Activated CD4-positive, alpha-beta T cell treated with anti-CD3 and anti-CD28 coated beads for 36 hours (primary cell): ENCODE results near the gene LIN37. TPM values are rescaled to one million over a fixed set of nuclear protein-coding genes. Genes with fewer than 3 reads are reported as not detected.
"Not testable (repeated sequence)": the region's sequence is repeated elsewhere in the genome, so short reads cannot be mapped to it uniquely, and the experiment has no call there.

Experiments
- ATAC-seq: fragments of 200-7000 bp; cut with Tn5 transposase; one replicate; pipeline ENCODE4 v1.10.0; 2021; ENCODE audit warnings: mild to moderate bottlenecking, moderate library complexity
- CTCF ChIA-PET: fragments of 350-600 bp; sonication (Branson Sonifier 250); formaldehyde crosslinking; loops from one replicate; lab custom pipeline; 2021; ENCODE audit warnings: antibody characterized with exemption; lab: Charles Lee
- POLR2A ChIA-PET: fragments of 350-600 bp; sonication (Branson Sonifier 250); formaldehyde crosslinking; loops from one replicate; lab custom pipeline; 2021; ENCODE audit warnings: antibody characterized with exemption, inconsistent platforms; lab: Charles Lee
- DNase-seq: peaks from one replicate; pipeline ENCODE4 v3.0.0-alpha.2; 2020
- H3K27ac Mint-ChIP-seq: one replicate; pipeline ENCODE4 v1.8.0; 2021; ENCODE audit warnings: mixed read lengths
- H3K27me3 Mint-ChIP-seq: one replicate; pipeline ENCODE4 v1.8.0; 2021; ENCODE audit warnings: mixed read lengths
- H3K36me3 Mint-ChIP-seq: one replicate; pipeline ENCODE4 v1.8.0; 2021; ENCODE audit warnings: low read depth, mixed read lengths
- H3K4me1 Mint-ChIP-seq: one replicate; pipeline ENCODE4 v1.8.0; 2021; ENCODE audit warnings: mixed read lengths
- H3K4me3 Mint-ChIP-seq: one replicate; pipeline ENCODE4 v1.8.0; 2021; ENCODE audit warnings: mild to moderate bottlenecking, moderate library complexity, mixed read lengths
- H3K9me3 Mint-ChIP-seq: one replicate; pipeline ENCODE4 v1.8.0; 2021; ENCODE audit warnings: low read depth, mixed read lengths
- intact Hi-C, 2 experiments: fragments of 100-400 bp; cut with DNase I in 1 of 2; cut with micrococcal nuclease in 1 of 2; formaldehyde crosslinking; loops; one replicate each; pipeline versions ENCODE4 v1.14.2 to v1.15.1; 2022 to 2024; cut with DNase I, micrococcal nuclease
- total RNA-seq, 2 experiments: library from RNA; stranded (reverse); gene quantifications; one replicate each; pipeline ENCODE4 v1.2.3, GENCODE V29; 2021

The LIN37 gene
- total RNA-seq, 2 experiments from 2014 or later: 8.4 to 12.7 TPM

DNA sequence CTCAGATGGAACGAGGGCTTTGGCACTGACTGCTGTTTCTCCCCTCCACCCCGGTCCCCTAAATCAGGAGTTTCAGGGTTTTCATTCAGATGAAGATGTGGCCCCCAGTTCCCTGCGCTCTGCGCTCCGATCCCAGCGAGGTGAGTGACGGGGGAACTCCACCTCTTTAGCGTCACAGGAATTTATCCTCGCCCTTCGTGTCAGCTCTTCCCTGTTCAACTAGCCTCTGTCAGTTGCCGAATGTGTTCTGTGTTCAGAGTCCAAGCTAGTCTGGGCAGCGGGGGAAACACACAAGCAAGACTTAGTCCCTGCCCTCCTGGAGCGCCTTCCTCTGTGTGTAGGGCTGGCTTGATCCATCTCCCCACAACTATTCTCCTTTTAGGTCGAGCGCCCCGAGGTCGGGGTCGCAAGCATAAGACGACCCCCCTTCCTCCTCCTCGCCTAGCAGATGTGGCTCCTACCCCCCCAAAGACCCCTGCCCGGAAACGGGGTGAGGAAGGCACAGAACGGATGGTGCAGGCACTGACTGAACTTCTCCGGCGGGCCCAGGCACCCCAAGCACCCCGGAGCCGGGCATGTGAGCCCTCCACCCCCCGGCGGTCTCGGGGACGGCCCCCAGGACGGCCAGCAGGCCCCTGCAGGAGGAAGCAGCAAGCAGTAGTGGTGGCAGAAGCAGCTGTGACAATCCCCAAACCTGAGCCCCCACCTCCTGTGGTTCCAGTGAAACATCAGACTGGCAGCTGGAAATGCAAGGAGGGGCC lies 28.8 kb upstream of the LIN37 start:
- peaks cover 63% of the 10 kb centered on the region for H3K36me3 Mint-ChIP-seq
- CTCF ChIA-PET: interaction anchor here (0.5 to 1.5 kb wide), 4 partner anchors 17 to 277 kb away, joined by 3 to 8 read pairs (median 4); no protein-coding TSS in a partner anchor
- intact Hi-C loops: loop anchor here (5.0 to 10.0 kb wide), 2 partner anchors 293 to 395 kb away; partner anchors contain the start of genes ALKBH6 (in 1 of the 2), OVOL3 (in 1 of the 2), POLR2I (in 1 of the 2) and TBCB (in 1 of the 2)

GRCh38 chr19:35720163-35720524 lies 28.2 kb upstream of the LIN37 start:
- POLR2A ChIA-PET: interaction anchor here (0.6 to 0.7 kb wide), 4 partner anchors 10 to 72 kb away, joined by 3 to 5 read pairs (median 4); partner anchors contain the start of gene COX6B1
- CTCF ChIA-PET: interaction anchor here (0.9 kb wide), 1 partner anchor 17 kb away, joined by 6 read pairs; no protein-coding TSS in a partner anchor
- peak overlapping the region; percentile 29 for H3K4me3 Mint-ChIP-seq
- DNase-seq: no peak
- ATAC-seq: no peak
- intact Hi-C loops: no loop called here
- peaks cover 62% of the 10 kb centered on the region for H3K36me3 Mint-ChIP-seq
- no peaks in the 10 kb centered on the region for H3K27me3 Mint-ChIP-seq
- peak overlapping the region; percentile 55 for H3K27ac Mint-ChIP-seq
- H3K9me3 Mint-ChIP-seq: no peaks in the 10 kb centered on the region
- peaks cover 21% of the 10 kb centered on the region for H3K4me1 Mint-ChIP-seq

More for the DNA sequence above, 28.8 kb upstream of the LIN37 start:
- ATAC-seq: no peak
- Mint-ChIP-seq H3K27me3 (no peaks in the 10 kb centered on the region), H3K9me3 (no peaks in the 10 kb centered on the region), H3K4me3 (peak overlapping the region; percentile 88), H3K4me1 (peaks cover 24% of the 10 kb centered on the region), H3K27ac (peak overlapping the region; percentile 92)
- POLR2A ChIA-PET: interaction anchor here (0.6 to 1.5 kb wide), 5 partner anchors 10 to 25 kb away, joined by 3 to 10 read pairs (median 4); partner anchors contain the start of genes IGFLR1 and U2AF1L4
- DNase-seq: no peak

DNA sequence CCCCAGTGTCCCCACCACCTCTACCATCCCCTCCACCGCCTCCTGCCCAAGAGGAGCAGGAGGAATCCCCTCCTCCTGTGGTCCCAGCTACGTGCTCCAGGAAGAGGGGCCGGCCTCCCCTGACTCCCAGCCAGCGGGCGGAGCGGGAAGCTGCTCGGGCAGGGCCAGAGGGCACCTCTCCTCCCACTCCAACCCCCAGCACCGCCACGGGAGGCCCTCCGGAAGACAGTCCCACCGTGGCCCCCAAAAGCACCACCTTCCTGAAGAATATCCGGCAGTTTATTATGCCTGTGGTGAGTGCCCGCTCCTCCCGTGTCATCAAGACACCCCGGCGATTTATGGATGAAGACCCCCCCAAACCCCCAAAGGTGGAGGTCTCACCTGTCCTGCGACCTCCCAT lies 27.7 kb upstream of the LIN37 start:
- ChIA-PET POLR2A (interaction anchor here (0.6 to 0.7 kb wide), 3 partner anchors 19 to 73 kb away, joined by 3 to 5 read pairs (median 4); partner anchors contain the start of gene COX6B1), CTCF (interaction anchor here (0.9 to 1.4 kb wide), 2 partner anchors 16 to 28 kb away, joined by 3 to 6 read pairs; no protein-coding TSS in a partner anchor)
- no peaks in the 10 kb centered on the region for H3K9me3 Mint-ChIP-seq
- intact Hi-C loops: no loop called here
- ATAC-seq (no peak), DNase-seq (no peak)
- H3K4me3 Mint-ChIP-seq: no peak overlapping the region
- peaks cover 61% of the 10 kb centered on the region for H3K36me3 Mint-ChIP-seq
- no peak overlapping the region for H3K27ac Mint-ChIP-seq
- peaks cover 21% of the 10 kb centered on the region for H3K4me1 Mint-ChIP-seq
- H3K27me3 Mint-ChIP-seq: no peaks in the 10 kb centered on the region

GRCh38 chr19:35721374-35721773 lies 27.0 kb upstream of the LIN37 start:
- POLR2A ChIA-PET: no interaction called here
- Mint-ChIP-seq H3K9me3 (no peaks in the 10 kb centered on the region), H3K27me3 (no peaks in the 10 kb centered on the region), H3K4me1 (peaks cover 21% of the 10 kb centered on the region), H3K4me3 (no peak overlapping the region), H3K27ac (no peak overlapping the region), H3K36me3 (peaks cover 61% of the 10 kb centered on the region)
- intact Hi-C loops: no loop called here
- ATAC-seq: no peak
- no peak for DNase-seq
- CTCF ChIA-PET: interaction anchor here (1.0 to 1.4 kb wide), 2 partner anchors 23 to 29 kb away, joined by 3 read pairs; partner anchors contain the start of gene U2AF1L4

DNA sequence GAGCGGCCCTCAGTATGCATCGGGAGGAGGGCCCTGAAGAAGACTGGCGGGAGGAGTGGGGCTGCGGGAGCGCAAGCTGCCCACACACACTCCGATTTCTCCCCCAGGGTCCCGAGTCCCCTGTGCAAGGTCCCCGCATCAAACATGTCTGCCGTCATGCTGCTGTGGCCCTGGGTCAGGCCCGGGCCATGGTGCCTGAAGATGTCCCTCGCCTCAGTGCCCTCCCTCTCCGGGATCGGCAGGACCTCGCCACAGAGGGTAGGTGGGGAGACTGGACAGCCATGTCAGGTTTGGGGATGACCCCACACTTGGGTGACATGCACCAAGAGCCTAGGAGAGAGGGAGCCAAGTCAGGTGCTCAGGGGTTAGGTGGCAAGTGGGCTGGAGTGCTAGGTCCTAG lies 25.9 kb upstream of the LIN37 start:
- H3K4me3 Mint-ChIP-seq: no peak overlapping the region
- H3K27ac Mint-ChIP-seq: no peak overlapping the region
- intact Hi-C loops: no loop called here
- H3K9me3 Mint-ChIP-seq: no peaks in the 10 kb centered on the region
- POLR2A ChIA-PET: no interaction called here
- no peak for DNase-seq
- ATAC-seq: no peak
- no peaks in the 10 kb centered on the region for H3K27me3 Mint-ChIP-seq
- H3K4me1 Mint-ChIP-seq: peaks cover 21% of the 10 kb centered on the region
- H3K36me3 Mint-ChIP-seq: peaks cover 57% of the 10 kb centered on the region
- CTCF ChIA-PET: interaction anchor here (1.0 kb wide), 1 partner anchor 22 kb away, joined by 3 read pairs; the partner anchor contains the start of gene U2AF1L4

DNA sequence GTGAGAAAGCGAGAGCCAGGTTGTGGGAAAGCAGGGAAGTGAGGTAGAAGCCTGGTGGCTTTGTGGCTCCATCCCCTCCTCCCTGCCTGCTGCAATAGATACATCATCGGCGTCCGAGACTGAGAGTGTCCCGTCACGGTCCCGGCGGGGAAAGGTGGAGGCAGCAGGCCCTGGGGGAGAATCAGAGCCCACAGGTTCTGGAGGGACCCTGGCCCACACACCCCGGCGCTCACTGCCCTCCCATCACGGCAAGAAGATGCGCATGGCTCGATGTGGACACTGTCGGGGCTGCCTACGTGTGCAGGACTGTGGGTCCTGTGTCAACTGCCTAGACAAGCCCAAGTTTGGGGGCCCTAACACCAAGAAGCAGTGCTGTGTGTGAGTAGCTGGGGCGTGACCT lies 25.5 kb upstream of the LIN37 start:
- intact Hi-C loops: no loop called here
- POLR2A ChIA-PET: no interaction called here
- CTCF ChIA-PET: interaction anchor here (0.9 kb wide), 1 partner anchor 28 kb away, joined by 6 read pairs; no protein-coding TSS in a partner anchor
- Mint-ChIP-seq H3K4me1 (peaks cover 21% of the 10 kb centered on the region), H3K36me3 (peaks cover 59% of the 10 kb centered on the region), H3K4me3 (no peak overlapping the region), H3K9me3 (no peaks in the 10 kb centered on the region), H3K27ac (no peak overlapping the region), H3K27me3 (no peaks in the 10 kb centered on the region)
- DNase-seq (no peak), ATAC-seq (no peak)

GRCh38 chr19:35723671-35724070 lies 24.7 kb upstream of the LIN37 start:
- Mint-ChIP-seq H3K4me1 (peaks cover 21% of the 10 kb centered on the region), H3K9me3 (no peaks in the 10 kb centered on the region)
- CTCF ChIA-PET: interaction anchor here (0.8 to 1.1 kb wide), 4 partner anchors 13 to 64 kb away, joined by 3 to 6 read pairs (median 3); no protein-coding TSS in a partner anchor

GRCh38 chr19:35724132-35724531 lies 24.2 kb upstream of the LIN37 start:
- H3K36me3 Mint-ChIP-seq: peaks cover 62% of the 10 kb centered on the region
- POLR2A ChIA-PET: interaction anchor here (0.9 to 1.7 kb wide), 2 partner anchors 11 to 16 kb away, joined by 5 to 6 read pairs; no protein-coding TSS in a partner anchor
- H3K4me1 Mint-ChIP-seq: peaks cover 17% of the 10 kb centered on the region
- H3K4me3 Mint-ChIP-seq, H3K27me3 Mint-ChIP-seq, ATAC-seq, intact Hi-C loops, DNase-seq, H3K9me3 Mint-ChIP-seq, H3K27ac Mint-ChIP-seq: not testable (repeated sequence)
- CTCF ChIA-PET: interaction anchor here (0.8 to 1.1 kb wide), 3 partner anchors 13 to 64 kb away, joined by 3 read pairs; no protein-coding TSS in a partner anchor

More at GRCh38 chr19:35723671-35724070, 24.7 kb upstream of the LIN37 start:
- Mint-ChIP-seq H3K27me3 (no peaks in the 10 kb centered on the region), H3K27ac (no peak overlapping the region), H3K4me3 (no peak overlapping the region), H3K36me3 (peaks cover 62% of the 10 kb centered on the region)
- DNase-seq (no peak), ATAC-seq (no peak)
- POLR2A ChIA-PET: interaction anchor here (0.9 to 1.7 kb wide), 2 partner anchors 11 to 17 kb away, joined by 5 to 6 read pairs; no protein-coding TSS in a partner anchor
- intact Hi-C loops: no loop called here

GRCh38 chr19:35724560-35724959 lies 23.8 kb upstream of the LIN37 start:
- intact Hi-C loops: no loop called here
- CTCF ChIA-PET: interaction anchor here (1.1 kb wide), 1 partner anchor 12 kb away, joined by 3 read pairs; no protein-coding TSS in a partner anchor
- no peak for ATAC-seq
- peaks cover 12% of the 10 kb centered on the region for H3K4me1 Mint-ChIP-seq
- peaks cover 62% of the 10 kb centered on the region for H3K36me3 Mint-ChIP-seq
- no peak overlapping the region for H3K4me3 Mint-ChIP-seq
- H3K9me3 Mint-ChIP-seq: no peaks in the 10 kb centered on the region
- no peak for DNase-seq
- POLR2A ChIA-PET: interaction anchor here (1.7 kb wide), 1 partner anchor 16 kb away, joined by 6 read pairs; no protein-coding TSS in a partner anchor
- no peaks in the 10 kb centered on the region for H3K27me3 Mint-ChIP-seq
- no peak overlapping the region for H3K27ac Mint-ChIP-seq

DNA sequence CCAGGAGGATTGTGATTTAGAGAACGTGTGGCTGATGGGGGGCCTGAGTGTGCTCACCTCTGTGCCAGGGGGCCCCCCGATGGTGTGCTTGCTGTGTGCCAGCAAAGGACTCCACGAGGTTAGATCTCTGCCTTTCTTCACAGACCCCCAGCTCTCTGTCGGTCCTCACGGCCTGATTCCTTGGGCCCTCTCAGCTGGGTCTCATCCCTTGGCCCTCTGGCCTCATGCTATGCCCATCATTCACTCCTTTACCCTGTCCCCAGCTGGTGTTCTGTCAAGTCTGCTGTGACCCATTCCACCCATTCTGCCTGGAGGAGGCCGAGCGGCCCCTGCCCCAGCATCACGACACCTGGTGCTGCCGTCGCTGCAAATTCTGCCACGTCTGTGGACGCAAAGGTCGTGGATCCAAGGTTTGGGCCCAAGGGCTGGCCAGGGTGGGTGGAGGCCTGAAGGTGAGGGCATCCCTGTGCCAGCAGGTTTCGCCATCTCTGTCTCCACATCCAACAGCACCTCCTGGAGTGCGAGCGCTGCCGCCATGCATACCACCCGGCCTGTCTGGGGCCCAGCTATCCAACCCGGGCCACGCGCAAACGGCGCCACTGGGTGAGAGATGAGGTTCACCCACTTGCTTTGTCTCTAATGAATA lies 23.0 kb upstream of the LIN37 start:
- CTCF ChIA-PET: no interaction called here

More for the DNA sequence above, 23.0 kb upstream of the LIN37 start:
- intact Hi-C loops: no loop called here
- Mint-ChIP-seq H3K36me3 (peaks cover 62% of the 10 kb centered on the region), H3K4me3 (no peak overlapping the region), H3K27me3 (no peaks in the 10 kb centered on the region), H3K9me3 (no peaks in the 10 kb centered on the region), H3K27ac (no peak overlapping the region), H3K4me1 (peaks cover 7% of the 10 kb centered on the region)
- POLR2A ChIA-PET: no interaction called here
- no peak for DNase-seq
- ATAC-seq: no peak
